T-helper 1 cell (primary cell): ENCODE data around the gene KIF26B.
"Not testable (repeated sequence)": the region's sequence is repeated elsewhere in the genome, so short reads cannot be mapped to it uniquely, and the experiment has no call there.

ENCODE experiments used
- DNase-seq, 5 donors: peaks; one replicate each; pipeline ENCODE4 v3.0.0-alpha.2; 2012 to 2020

KIF26B gene

GRCh38 chr1:245290836-245291235 lies 136.1 kb downstream of the KIF26B start:
- DNase-seq, result no peak

- DNase-seq, result no peak
Measured at GRCh38 chr1:245291351-245291750, 136.6 kb downstream of the KIF26B start.

GRCh38 chr1:245292141-245292540 lies 137.4 kb downstream of the KIF26B start:
- DNase-seq, result no peak

- DNase-seq, result no peak
Measured at GRCh38 chr1:245292553-245292952, 137.8 kb downstream of the KIF26B start.

- DNase-seq, result no peak
Measured at GRCh38 chr1:245294020-245294419, 139.2 kb downstream of the KIF26B start.

GRCh38 chr1:245298781-245299180 lies 144.0 kb downstream of the KIF26B start:
- DNase-seq, result no peak

- DNase-seq, result no peak
Measured at GRCh38 chr1:245301162-245301580, 146.4 kb downstream of the KIF26B start.

GRCh38 chr1:245301921-245302320 lies 147.1 kb downstream of the KIF26B start:
- no peak for DNase-seq

- no peak for DNase-seq
Measured at GRCh38 chr1:245304698-245305097, 149.9 kb downstream of the KIF26B start.

GRCh38 chr1:245306020-245306419 lies 151.2 kb downstream of the KIF26B start:
- no peak for DNase-seq

- no peak for DNase-seq
Measured at GRCh38 chr1:245306628-245307410, 152.0 kb downstream of the KIF26B start.

- no peak for DNase-seq
Measured at GRCh38 chr1:245310571-245311531, 156.1 kb downstream of the KIF26B start.

- no peak for DNase-seq
Measured at GRCh38 chr1:245311887-245312536, 157.2 kb downstream of the KIF26B start.

GRCh38 chr1:245313576-245313975 lies 158.8 kb downstream of the KIF26B start:
- no peak for DNase-seq

GRCh38 chr1:245316784-245317183 lies 162.0 kb downstream of the KIF26B start:
- DNase-seq, result no peak

- no peak for DNase-seq
Measured at GRCh38 chr1:245317217-245317616, 162.4 kb downstream of the KIF26B start.

- no peak for DNase-seq
Measured at GRCh38 chr1:245319094-245319493, 164.3 kb downstream of the KIF26B start.

GRCh38 chr1:245322673-245323072 lies 167.9 kb downstream of the KIF26B start:
- no peak for DNase-seq

- DNase-seq, result not testable (repeated sequence)
Measured at GRCh38 chr1:245323765-245324164, 169.0 kb downstream of the KIF26B start.

GRCh38 chr1:245325922-245326795 lies 171.4 kb downstream of the KIF26B start:
- no peak for DNase-seq

GRCh38 chr1:245327360-245327759 lies 172.6 kb downstream of the KIF26B start:
- no peak for DNase-seq

GRCh38 chr1:245327842-245328241 lies 173.1 kb downstream of the KIF26B start:
- DNase-seq, result no peak
